ENCODE data around the gene NTHL1. TPM values are rescaled to one million over a fixed set of nuclear protein-coding genes. Genes with fewer than 3 reads are reported as not detected.

The NTHL1 gene
- total and polyA plus RNA-seq, 9 of the 15 experiments (the other 6 are each of a cell fraction or from before 2014, with no cell fraction given): 1.1 to 58.8 (median 17.6) TPM

DNA sequence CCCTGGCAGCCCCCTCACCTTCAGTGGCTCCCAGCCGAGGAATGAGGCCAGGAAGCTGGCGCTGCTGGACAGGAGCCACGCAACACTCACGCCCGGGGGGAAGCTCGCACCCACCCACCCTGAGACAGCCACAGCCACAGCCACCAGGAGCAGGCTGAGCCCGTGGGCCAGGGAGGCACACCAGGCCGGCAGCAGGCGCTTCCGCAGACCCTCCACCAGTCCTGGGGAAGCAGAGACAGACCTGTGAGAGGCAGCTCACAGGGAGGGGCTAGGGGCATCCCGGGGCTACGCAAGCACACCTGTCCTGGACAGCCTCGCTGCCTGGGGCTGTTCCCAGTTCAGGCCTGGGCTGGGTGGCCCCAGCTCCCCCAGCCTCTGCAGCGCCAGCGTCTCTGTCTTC, 46.2 kb upstream of the NTHL1 start:
- peak; percentile 56 for TF ChIP-seq RBM22 (IDR thresholded peaks at IDR 0.05; ENCODE audit: low read depth, low read length, poor library complexity, severe bottlenecking)
- TF ChIP-seq, protein P1, sequence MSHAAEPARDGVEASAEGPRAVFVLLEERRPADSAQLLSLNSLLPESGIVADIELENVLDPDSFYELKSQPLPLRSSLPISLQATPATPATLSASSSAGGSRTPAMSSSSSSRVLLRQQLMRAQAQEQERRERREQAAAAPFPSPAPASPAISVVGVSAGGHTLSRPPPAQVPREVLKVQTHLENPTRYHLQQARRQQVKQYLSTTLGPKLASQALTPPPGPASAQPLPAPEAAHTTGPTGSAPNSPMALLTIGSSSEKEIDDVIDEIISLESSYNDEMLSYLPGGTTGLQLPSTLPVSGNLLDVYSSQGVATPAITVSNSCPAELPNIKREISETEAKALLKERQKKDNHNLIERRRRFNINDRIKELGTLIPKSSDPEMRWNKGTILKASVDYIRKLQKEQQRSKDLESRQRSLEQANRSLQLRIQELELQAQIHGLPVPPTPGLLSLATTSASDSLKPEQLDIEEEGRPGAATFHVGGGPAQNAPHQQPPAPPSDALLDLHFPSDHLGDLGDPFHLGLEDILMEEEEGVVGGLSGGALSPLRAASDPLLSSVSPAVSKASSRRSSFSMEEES (CRISPR knock-in tag; IDR thresholded peaks at IDR 0.05): no peak
- Histone ChIP-seq H2AFZ (ENCODE audit: low read depth, low read length) (no peak overlapping the region), H3K9me1 (ENCODE audit: control insufficient read depth, insufficient read depth, low read length) (no peaks in the 10 kb centered on the region), H3K9me3 (replicated peaks; ENCODE audit: control insufficient read depth, insufficient read depth, low read depth, low read length) (no peaks in the 10 kb centered on the region), H3K9ac (ENCODE audit: insufficient read depth in 1 of 2, low read depth in 2 of 2, low read length in 2 of 2) (no peak overlapping the region; a peak in 1 of 4 replicates), H3K36me3 (ENCODE audit: control insufficient read depth, insufficient read depth, low read length) (peaks cover 51% of the 10 kb centered on the region; the same call in 2 of the 3 replicates), H3K27me3 (ENCODE audit: control insufficient read depth in 2 of 2, insufficient read depth in 2 of 2, low read length in 2 of 2) (no peaks in the 10 kb centered on the region), H3K4me2 (ENCODE audit: insufficient read depth, low read length) (no peak overlapping the region), H3K27ac (ENCODE audit: extremely low read depth, low read depth, low read length) (no peak overlapping the region), H3K4me3 (no peak overlapping the region), H3K4me1 (replicated peaks in 1 of 2; ENCODE audit: control insufficient read depth in 2 of 2, insufficient read depth in 2 of 2, low read length in 2 of 2) (peaks cover 0 to 24% of the 10 kb centered on the region in 2 experiments; a peak in 1 of 5 replicates), H4K20me1 (replicated peaks; ENCODE audit: control insufficient read depth, insufficient read depth, low read length) (no peaks in the 10 kb centered on the region), H3K79me2 (ENCODE audit: control insufficient read depth, insufficient read depth, low read length) (no peaks in the 10 kb centered on the region)
- no peak for DNase-seq (ENCODE audit: extremely low read depth in 1 of 4, low spot score in 3 of 4)
- ATAC-seq: no peak
- 88% methylated on average over 13 of the region's 15 CpGs for WGBS (ENCODE audit: insufficient coverage, low coverage, missing lambda C conversion rate)
- no TSS peak for BruUV-seq (replicated peaks)
- no peak for FAIRE-seq
- intact Hi-C loops (cut with micrococcal nuclease) (no loop called here), in situ Hi-C loops (cut with MboI) (no loop called here)
- CTCF ChIA-PET (ENCODE audit: low intra/inter-chr PET ratio): no interaction called here
- POLR2A ChIA-PET: no interaction called here

GRCh38 chr16:2092866-2093265, 45.2 kb upstream of the NTHL1 start:
- H4K20me1 ChIP-seq (replicated peaks; ENCODE audit: control insufficient read depth, insufficient read depth, low read length): no peaks in the 10 kb centered on the region
- H3K9me3 ChIP-seq (replicated peaks; ENCODE audit: control insufficient read depth, insufficient read depth, low read depth, low read length): no peaks in the 10 kb centered on the region
- WGBS (ENCODE audit: insufficient coverage, low coverage, missing lambda C conversion rate): 98% methylated on average over 12 of the region's 13 CpGs
- H3K79me2 ChIP-seq (ENCODE audit: control insufficient read depth, insufficient read depth, low read length): no peaks in the 10 kb centered on the region
- H2AFZ ChIP-seq (ENCODE audit: low read depth, low read length): no peak overlapping the region
- peaks cover 60% of the 10 kb centered on the region; the same call in 2 of the 3 replicates for H3K36me3 ChIP-seq (ENCODE audit: control insufficient read depth, insufficient read depth, low read length)
- CTCF ChIA-PET (ENCODE audit: low intra/inter-chr PET ratio): no interaction called here
- no peak overlapping the region for H3K4me2 ChIP-seq (ENCODE audit: insufficient read depth, low read length)
- no peak for DNase-seq (ENCODE audit: extremely low read depth in 1 of 4, low spot score in 3 of 4)
- H3K9me1 ChIP-seq (ENCODE audit: control insufficient read depth, insufficient read depth, low read length): no peaks in the 10 kb centered on the region
- intact Hi-C loops (cut with micrococcal nuclease) (no loop called here), in situ Hi-C loops (cut with MboI) (no loop called here)
- ATAC-seq: no peak
- H3K27me3 ChIP-seq (ENCODE audit: control insufficient read depth in 2 of 2, insufficient read depth in 2 of 2, low read length in 2 of 2): no peaks in the 10 kb centered on the region
- BruUV-seq (replicated peaks): no TSS peak
- POLR2A ChIA-PET: no interaction called here
- H3K9ac ChIP-seq (ENCODE audit: insufficient read depth in 1 of 2, low read depth in 2 of 2, low read length in 2 of 2): no peak overlapping the region
- H3K4me3 ChIP-seq: no peak overlapping the region
- FAIRE-seq: no peak
- no peak overlapping the region for H3K27ac ChIP-seq (ENCODE audit: extremely low read depth, low read depth, low read length)
- H3K4me1 ChIP-seq (replicated peaks in 1 of 2; ENCODE audit: control insufficient read depth in 2 of 2, insufficient read depth in 2 of 2, low read length in 2 of 2): peaks cover 0 to 28% of the 10 kb centered on the region in 2 experiments; a peak in 1 of 5 replicates
- TF ChIP-seq, protein P2, sequence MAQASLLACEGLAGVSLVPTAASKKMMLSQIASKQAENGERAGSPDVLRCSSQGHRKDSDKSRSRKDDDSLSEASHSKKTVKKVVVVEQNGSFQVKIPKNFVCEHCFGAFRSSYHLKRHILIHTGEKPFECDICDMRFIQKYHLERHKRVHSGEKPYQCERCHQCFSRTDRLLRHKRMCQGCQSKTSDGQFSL (CRISPR knock-in tag; IDR thresholded peaks at IDR 0.05): 0 out of 2 replicates have a peak, but pooled peaks have one; percentile 47
- TF ChIP-seq, protein P2 (tag; IDR thresholded peaks at IDR 0.05): no peak
- TF ChIP-seq ZNF212 (CRISPR knock-in tag; IDR thresholded peaks at IDR 0.05): no peak

Measured in K562 (cell line).